ENCODE data around the gene WDR38. TPM values are rescaled to one million over a fixed set of nuclear protein-coding genes. Genes with fewer than 3 reads are reported as not detected.

Gene WDR38, protein sequence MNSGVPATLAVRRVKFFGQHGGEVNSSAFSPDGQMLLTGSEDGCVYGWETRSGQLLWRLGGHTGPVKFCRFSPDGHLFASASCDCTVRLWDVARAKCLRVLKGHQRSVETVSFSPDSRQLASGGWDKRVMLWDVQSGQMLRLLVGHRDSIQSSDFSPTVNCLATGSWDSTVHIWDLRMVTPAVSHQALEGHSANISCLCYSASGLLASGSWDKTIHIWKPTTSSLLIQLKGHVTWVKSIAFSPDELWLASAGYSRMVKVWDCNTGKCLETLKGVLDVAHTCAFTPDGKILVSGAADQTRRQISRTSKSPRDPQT
- total RNA-seq, result not detected in 2 replicates

DNA sequence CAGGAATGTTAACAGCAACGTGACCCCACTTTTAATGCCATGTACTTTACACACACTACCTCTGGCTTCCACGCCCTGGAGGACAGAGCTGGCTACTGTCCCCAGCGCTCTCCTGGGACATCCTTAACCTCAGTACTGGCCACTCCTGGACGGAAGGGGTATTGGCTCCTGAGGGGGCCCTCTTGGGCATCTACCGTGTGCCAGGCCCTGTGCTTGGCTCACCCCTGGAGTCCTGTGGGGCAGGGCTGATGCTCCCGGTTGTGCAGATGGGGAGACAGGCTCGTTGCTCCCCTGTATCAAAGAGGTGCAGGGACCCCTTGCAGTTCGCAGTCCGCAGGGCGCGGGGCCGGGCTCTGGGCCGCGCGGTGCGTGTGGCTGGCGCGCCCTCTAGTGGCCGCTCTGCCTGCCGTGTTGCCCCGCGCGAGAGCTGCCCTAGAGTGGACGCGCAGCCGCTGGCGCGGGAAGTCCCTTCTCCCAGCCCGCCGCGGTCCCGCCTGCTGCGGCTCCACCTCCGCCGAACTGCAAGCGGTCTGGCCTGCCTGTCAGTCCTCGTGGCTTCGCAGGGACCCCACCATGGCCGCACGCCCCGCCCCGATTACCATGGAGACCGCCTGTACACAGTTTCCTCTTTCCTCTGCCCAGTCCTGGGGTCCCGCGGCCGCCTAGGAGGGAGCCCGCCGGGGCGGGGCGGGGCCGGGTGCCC lies at the start of gene WDR38:
Gene WDR38, plus strand, starts transcription at position 632 of the 703 bp plus-strand sequence. CDS start 72 bp downstream, outside the sequence.

DNA sequence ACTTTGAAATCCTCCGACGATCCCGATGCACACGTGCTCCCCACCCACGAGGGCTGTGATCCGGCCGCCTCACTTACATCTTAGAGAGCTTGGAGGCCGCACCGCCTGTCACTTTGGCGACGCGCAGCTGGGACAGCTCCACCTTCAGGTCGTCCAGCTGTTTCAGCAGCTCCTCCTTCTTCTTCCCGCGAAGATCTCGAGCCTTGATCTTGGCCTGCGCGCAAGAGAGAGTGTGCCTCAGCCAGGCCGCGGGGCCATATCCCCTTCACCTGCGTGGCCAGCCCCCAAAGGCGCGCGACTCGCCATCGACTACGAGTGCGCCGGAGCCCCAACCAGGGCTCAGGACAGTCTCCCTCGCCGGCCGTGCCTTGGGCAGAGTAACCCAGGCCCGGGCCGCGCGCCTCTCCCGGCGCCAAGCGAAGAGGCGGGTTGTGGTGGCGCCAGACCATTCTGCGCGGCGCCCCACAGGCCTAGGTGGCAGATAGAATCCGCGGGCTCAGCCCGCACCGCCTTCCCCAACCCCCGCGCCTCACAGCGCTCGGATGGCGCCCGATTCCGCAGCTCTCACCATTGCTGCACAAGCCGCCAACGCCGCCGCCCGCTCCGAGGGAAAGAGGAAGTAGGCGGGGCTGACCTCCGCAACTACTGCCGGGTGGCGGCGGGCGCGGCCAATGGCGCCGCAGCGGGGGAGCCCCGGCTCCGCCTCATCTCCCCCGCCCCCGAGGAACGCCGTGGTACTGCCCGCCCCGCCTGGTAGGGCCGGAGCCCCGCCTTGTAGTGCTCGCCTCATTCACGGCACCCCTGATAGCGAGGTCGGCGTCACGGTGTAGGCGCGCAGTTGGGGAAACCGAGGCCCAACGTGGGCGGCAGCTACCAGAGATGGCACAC lies 8.3 kb downstream of the WDR38 start, which contains the start of the genes ARPC5L and RPL35:
Gene ARPC5L, plus strand, starts transcription at position 789 of the 888 bp plus-strand sequence. CDS start 7,161 bp downstream, outside the sequence.
Gene RPL35, minus strand, starts transcription at position 616 of the 888 bp plus-strand sequence. Its CDS starts 45 bp downstream, at position 571.

Other genes starting within 250 kb of the WDR38 start
- 0.09 and 0.14 TPM in 2 replicates for gene NR6A1, start 82.1 kb upstream of the WDR38 start, total RNA-seq
- gene OLFML2A, start 76.3 kb upstream of the WDR38 start, total RNA-seq, result 3.1 and 6.5 TPM in 2 replicates
- 3,147 and 3,152 TPM in 2 replicates for gene RPL35, start 8.5 kb downstream of the WDR38 start, total RNA-seq
- gene ARPC5L, start 8.7 kb downstream of the WDR38 start, total RNA-seq, result 10.4 and 11.6 TPM in 2 replicates
- gene GOLGA1, start 87.6 kb downstream of the WDR38 start, total RNA-seq, result 9.1 and 10.7 TPM in 2 replicates

Measured in smooth muscle cell of bladder (primary cell).